Measurements from ENCODE around the gene RGS19. TPM values are rescaled to one million over a fixed set of nuclear protein-coding genes. Genes with fewer than 3 reads are reported as not detected.
A peak's percentile ranks its signal among the peaks of the same experiment; 100 is the strongest.

The RGS19 gene
- polyA plus RNA-seq, 3 donors from 2014 or later: 124 to 171 (median 132) TPM

DNA sequence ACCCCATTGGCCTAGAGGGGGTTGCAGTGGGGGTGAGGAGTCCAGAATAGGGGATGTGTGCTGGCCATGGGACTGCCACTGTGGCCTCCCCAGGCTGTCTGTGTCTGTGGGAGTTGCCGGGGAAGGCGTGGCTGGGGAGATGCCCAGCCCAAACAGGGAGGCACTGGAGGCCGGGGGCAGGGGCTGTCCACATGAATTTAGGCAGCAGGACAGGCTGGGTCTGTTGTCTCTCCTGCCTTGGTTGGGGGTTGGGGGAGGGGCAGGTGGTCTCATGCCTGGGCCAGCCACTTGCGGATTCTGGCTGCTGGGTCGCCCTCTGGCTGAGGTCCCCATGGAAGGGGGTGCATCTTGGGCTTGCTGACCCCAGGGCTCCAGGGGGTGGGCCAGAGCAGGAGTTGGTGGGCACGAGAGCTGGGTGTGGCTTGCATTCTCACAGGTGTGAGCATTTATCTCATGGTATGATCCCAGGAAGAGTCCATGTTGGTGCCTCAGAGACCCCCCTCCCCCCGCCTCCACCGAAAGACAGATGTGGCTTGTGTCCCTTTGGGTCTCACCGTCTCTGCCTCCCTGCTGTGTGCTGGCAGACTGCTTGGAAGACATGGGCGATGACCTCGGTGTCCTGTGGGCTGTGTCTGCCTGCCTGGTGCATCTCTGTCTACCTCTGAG, 33.8 kb downstream of the RGS19 start:
- H3K27me3 Mint-ChIP-seq (ENCODE audit: low read depth in 3 of 3): peaks cover 3 to 17% (median 11%) of the 10 kb centered on the region in 3 donors
- peaks cover 0 to 10% of the 10 kb centered on the region in 2 donors for H3K4me1 Mint-ChIP-seq
- DNase-seq: no peak
- no peaks in the 10 kb centered on the region for H3K36me3 Mint-ChIP-seq
- H3K27ac Mint-ChIP-seq: no peak overlapping the region
- no peaks in the 10 kb centered on the region for H3K9me3 Mint-ChIP-seq
- H3K4me3 Mint-ChIP-seq: no peak overlapping the region

DNA sequence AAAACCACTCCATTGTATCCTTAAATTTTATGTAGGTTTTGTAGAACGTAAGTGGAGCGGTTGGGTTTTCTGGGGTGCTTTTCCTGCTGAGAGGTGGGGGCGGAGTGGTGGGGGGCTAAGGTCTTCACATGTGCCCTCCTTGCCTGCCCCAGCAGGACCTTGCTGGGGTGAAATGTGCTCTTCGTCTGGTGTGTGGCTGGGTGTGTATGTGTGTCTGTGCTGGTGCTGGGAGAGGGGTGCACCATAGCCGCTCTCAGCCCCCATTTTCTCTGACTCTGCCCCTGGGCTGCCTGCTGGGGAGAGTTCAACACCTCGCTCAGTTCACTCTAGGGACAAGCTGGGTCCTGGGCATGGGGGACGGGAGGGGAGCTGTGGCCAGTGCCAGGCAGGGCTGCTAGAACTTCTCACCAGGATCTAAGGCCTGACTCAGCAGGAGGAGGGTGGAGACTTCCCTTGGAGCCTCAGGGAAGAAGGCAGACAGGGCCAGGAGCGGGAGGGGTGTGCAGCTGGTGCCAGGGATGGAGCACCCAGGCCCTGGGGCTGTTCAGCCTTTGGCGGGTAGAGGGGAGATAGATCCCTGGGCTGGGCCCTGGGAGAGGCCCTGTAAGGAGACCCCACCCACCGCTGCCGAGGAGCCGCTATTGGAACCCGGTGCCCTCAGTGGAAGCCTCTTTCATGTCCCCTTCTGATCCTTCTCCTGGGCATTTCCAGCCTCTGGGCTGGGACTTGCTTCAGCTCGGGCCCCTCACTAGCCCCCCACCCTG, 34.7 kb downstream of the RGS19 start:
- Mint-ChIP-seq H3K27ac (no peak overlapping the region), H3K4me3 (no peak overlapping the region), H3K9me3 (no peaks in the 10 kb centered on the region), H3K36me3 (no peaks in the 10 kb centered on the region), H3K4me1 (peaks cover 0 to 10% of the 10 kb centered on the region in 2 donors), H3K27me3 (ENCODE audit: low read depth in 3 of 3) (peaks cover 4 to 20% (median 11%) of the 10 kb centered on the region in 3 donors)
- DNase-seq: no peak

DNA sequence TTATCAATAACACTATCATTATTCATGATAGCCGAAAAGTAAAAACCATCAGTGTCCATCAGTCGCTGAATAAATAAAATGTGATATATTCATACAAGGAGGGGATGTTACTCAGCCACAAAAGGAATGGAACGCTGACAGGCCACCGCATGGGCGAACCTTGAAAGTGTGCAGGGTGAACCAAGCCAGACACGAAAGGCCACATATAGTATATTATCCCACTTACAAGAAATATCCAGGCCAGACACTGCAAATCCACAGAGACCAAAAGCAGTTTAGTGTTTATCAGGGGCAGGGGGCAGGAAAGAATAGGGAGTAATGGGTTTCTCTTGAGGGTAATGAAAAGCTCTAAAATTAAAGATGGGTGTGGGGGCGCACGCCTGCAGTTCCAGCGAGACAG, 35.5 kb downstream of the RGS19 start:
- Mint-ChIP-seq H3K4me3 (peak overlapping the region in 1 of 5 donors; percentile 49), H3K27me3 (ENCODE audit: low read depth in 3 of 3) (peaks cover 4 to 21% (median 11%) of the 10 kb centered on the region in 3 donors), H3K9me3 (no peaks in the 10 kb centered on the region), H3K36me3 (no peaks in the 10 kb centered on the region), H3K27ac (no peak overlapping the region), H3K4me1 (peaks cover 0 to 10% of the 10 kb centered on the region in 2 donors)
- DNase-seq: no peak

DNA sequence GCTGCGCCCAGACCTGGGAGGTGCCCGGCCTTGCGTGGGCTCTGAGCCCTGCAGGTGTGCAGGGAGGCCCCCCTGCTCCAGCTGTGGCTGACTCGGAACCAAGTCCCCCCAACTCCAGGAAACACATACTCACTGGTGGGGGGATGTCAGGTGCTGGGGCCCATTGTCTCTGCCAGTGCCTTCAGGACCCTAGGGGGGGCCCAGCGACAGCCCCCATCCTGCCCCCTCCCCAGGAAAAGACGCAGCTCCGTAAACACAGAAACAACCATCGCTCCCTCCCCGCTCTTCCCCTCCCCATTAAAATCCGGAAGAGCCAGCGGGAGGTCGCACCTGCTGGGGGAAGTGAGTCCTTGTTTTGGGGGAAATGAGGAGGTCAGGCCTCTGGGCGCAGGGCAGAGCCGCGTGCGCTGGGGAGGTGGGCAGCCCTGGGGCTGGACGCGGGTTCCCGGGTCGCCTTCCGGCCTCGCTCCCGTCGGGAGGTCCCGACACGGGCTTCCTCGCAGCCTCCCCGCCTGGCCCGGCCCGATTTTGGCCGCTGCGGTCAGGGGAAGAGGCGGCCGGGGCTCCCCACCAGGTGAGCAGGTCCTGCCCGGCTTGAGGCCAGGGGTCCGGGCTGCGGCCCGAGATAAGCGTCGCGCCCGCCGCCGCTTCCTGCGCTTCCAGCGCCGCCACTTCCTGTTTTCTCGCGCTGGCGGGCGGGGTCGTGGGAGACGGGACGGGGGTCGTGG, 37.1 kb downstream of the RGS19 start:
- DNase-seq: no peak
- Mint-ChIP-seq H3K27me3 (ENCODE audit: low read depth in 3 of 3) (peaks cover 4 to 17% (median 11%) of the 10 kb centered on the region in 3 donors), H3K27ac (no peak overlapping the region), H3K4me1 (peaks cover 0 to 14% of the 10 kb centered on the region in 2 donors), H3K9me3 (no peaks in the 10 kb centered on the region), H3K4me3 (peak overlapping the region in 3 of 5 donors; percentile 42 to 69 (median 49)), H3K36me3 (no peaks in the 10 kb centered on the region)

DNA sequence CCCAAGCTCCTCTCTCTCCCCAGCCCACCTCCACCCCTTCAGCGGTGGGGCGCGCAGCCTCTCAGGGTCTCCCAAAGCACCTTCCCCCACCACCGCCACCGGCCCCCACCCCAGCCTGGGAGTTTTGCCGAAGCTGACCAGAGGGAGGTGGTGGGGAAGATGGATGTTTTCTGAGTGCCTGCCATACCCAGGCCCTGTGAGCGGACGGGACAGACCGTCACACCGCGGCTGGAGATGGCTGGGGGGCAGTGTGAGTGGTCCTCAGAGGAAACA, 37.6 kb downstream of the RGS19 start:
- H3K27me3 Mint-ChIP-seq (ENCODE audit: low read depth in 3 of 3): peaks cover 4 to 17% (median 13%) of the 10 kb centered on the region in 3 donors
- H3K36me3 Mint-ChIP-seq: no peaks in the 10 kb centered on the region
- peak overlapping the region in 2 of 5 donors; percentile 29 to 50 for H3K4me3 Mint-ChIP-seq
- H3K9me3 Mint-ChIP-seq: no peaks in the 10 kb centered on the region
- H3K4me1 Mint-ChIP-seq: peaks cover 0 to 14% of the 10 kb centered on the region in 2 donors
- no peak overlapping the region for H3K27ac Mint-ChIP-seq
- no peak for DNase-seq

DNA sequence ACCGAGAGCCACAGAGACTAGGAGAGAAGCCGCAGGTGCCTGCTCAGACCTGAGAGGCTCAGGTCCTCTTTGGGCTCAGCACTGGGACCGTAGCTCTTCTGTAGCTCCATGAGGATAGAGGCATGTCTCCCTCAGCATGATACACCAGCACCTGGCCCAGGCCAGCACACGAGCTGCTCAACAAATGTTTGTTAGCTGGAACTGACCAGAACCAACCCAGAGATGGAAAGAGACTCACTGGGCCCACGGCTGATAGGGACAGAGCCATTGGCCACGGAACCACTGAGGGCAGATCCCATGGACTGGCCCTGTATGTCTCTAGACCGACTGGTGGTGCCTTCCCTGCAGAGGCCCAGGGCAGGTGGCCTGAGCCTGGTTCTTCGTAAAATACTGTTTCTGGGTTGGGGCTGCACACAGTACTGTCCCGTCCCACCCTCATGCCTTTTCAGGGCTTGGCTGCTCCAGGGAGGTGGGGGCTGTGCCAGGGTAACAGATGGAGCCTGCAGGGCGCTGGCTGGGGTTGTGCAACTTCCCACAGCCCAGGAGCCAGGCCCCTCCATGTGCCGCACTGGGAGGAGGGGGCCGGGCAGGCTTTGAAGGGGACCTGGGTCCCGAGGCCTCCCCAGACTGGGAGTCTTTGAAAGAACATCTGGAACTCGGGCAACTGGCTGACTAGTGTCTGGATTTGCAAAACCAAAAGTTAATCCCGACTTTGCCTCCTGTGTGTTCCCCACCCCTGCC, 38.1 kb downstream of the RGS19 start:
- Mint-ChIP-seq H3K9me3 (no peaks in the 10 kb centered on the region), H3K4me3 (peak overlapping the region in 2 of 5 donors; percentile 29 to 50), H3K4me1 (peaks cover 0 to 14% of the 10 kb centered on the region in 2 donors), H3K27me3 (ENCODE audit: low read depth in 3 of 3) (peaks cover 2 to 17% (median 11%) of the 10 kb centered on the region in 3 donors), H3K27ac (no peak overlapping the region), H3K36me3 (no peaks in the 10 kb centered on the region)
- DNase-seq: no peak

DNA sequence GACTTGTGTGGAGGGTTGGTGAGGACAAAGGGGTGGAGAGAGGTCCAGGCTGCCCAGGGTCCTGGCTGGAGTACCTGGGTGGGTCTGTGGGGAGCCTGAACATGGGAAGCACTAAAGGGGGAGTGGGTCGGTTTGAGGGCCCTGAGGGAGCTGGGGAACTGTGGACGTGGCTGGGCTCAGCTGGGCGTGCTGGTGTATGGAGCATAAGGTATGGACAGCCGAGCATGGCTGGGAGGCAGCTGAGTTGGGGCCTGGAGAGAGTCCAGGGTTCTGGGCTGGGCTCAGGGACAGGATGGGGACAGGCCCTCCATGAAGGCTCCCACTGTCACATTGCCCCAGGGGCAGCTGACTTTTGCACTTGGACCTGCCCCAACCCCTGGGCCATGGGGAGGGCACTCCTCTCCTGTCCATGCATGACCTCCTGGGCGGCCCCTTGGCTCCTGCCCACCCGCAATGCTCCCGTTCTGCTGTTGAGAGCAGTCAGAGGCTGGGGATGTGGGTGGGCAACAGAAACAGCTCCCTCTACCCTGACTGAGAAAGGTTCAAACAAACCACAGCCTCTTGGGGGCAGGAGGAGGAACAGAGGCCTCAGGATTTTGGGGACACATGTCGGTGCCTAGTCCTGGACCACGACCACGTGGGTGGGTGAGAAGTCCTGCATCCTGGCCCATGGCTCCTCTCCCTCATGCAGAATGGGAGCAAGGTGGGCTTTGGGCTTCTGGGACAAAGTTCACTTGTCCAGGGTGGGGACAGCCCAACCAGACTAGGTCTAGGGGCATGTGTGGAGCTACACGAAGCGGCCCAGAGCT, 38.9 kb downstream of the RGS19 start:
- no peak overlapping the region for H3K27ac Mint-ChIP-seq
- peaks cover 0 to 14% of the 10 kb centered on the region in 2 donors for H3K4me1 Mint-ChIP-seq
- peaks cover 2 to 15% (median 7%) of the 10 kb centered on the region in 3 donors for H3K27me3 Mint-ChIP-seq (ENCODE audit: low read depth in 3 of 3)
- no peaks in the 10 kb centered on the region for H3K36me3 Mint-ChIP-seq
- no peak for DNase-seq
- peak overlapping the region in 4 of 5 donors; percentile 35 to 69 (median 44) for H3K4me3 Mint-ChIP-seq
- no peaks in the 10 kb centered on the region for H3K9me3 Mint-ChIP-seq

DNA sequence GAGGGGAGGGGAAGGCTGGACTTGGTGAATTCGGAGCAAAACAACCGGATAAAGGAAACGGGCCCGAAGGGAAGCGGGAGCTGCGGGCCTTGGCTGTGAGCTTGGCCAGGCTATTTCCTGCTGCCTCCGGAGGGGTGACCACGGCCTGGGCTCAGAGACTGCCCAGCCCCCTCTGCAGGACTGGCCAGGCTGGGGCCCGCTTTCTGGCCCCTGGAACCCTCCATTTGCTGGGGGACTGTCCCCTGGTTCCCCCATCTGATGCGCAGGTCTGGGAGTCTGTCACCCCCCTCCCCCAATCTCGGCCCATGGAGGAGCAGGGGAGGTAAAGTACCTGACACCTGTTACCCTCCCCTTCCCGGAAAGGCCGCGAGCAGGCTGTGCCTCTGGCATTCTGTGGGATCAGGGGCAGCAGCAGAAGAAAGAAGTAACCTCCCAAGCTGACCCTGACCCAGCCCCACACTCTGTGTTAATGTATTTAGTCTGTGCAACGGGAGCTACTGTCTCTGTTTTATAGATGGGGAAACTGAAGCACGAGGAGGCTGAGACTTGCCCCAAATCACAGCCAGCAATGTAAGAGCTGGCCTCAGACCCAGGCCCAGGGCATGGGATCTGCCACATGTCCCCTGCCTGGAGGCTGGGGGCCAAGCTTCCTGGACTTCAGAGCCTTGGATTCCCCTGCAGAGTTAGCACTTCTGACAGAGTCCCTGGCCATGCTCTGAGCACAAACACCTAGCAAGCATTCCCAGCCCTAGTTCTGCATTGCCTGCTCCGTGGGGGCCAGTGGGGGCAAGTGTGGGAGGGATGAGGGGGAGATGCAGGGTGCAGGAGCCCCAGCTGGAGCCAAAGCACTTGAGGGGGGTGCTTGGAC, 39.8 kb downstream of the RGS19 start:
- Mint-ChIP-seq H3K36me3 (no peaks in the 10 kb centered on the region), H3K4me1 (peaks cover 0 to 14% of the 10 kb centered on the region in 2 donors), H3K9me3 (no peaks in the 10 kb centered on the region), H3K4me3 (peak overlapping the region; percentile 38 to 71 (median 50)), H3K27me3 (ENCODE audit: low read depth in 3 of 3) (peaks cover 3 to 16% (median 7%) of the 10 kb centered on the region in 3 donors), H3K27ac (no peak overlapping the region)
- no peak for DNase-seq

DNA sequence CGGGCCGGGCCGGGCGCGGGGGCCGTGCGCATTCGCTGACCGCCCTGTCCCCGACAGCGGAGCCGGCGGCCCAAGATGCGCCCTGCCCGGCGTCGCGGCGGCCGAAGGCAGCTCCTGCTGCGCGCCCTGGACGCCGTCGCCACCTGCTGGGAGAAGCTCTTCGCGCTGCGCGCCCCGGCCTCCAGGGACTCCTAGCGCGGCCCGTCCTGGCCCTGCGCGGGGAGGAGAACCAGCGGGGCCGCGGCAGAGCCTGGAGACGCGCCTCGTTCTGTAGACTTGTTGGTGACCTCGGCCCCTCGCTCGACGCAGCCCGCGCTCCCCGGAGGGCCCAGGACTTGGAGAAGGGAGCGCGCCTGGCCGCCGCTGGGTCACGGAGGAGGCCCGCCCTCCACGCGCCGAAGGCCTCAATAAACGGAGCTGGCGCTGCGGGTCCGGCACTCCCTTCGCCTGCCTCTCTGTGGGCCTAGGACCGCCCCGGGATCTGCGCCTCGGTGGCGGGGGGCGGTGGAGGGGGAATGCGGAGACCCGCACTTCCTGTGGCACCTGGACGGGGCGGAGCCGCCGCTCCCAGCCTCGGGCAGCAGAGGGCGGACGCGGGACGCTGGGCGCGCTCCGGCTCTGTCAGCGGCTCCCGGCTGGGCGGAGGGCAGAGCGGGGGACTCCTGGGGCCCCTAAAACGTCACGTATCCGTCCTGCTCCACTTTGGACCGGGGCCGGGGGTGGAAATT, 40.6 kb downstream of the RGS19 start:
- peak; percentile 61 to 66 (median 66) for DNase-seq
- peaks cover 0 to 14% of the 10 kb centered on the region in 2 donors for H3K4me1 Mint-ChIP-seq
- peaks cover 3 to 12% (median 7%) of the 10 kb centered on the region in 3 donors for H3K27me3 Mint-ChIP-seq (ENCODE audit: low read depth in 3 of 3)
- no peak overlapping the region for H3K27ac Mint-ChIP-seq
- peak overlapping the region; percentile 27 to 71 (median 41) for H3K4me3 Mint-ChIP-seq
- no peaks in the 10 kb centered on the region for H3K36me3 Mint-ChIP-seq
- no peaks in the 10 kb centered on the region for H3K9me3 Mint-ChIP-seq

DNA sequence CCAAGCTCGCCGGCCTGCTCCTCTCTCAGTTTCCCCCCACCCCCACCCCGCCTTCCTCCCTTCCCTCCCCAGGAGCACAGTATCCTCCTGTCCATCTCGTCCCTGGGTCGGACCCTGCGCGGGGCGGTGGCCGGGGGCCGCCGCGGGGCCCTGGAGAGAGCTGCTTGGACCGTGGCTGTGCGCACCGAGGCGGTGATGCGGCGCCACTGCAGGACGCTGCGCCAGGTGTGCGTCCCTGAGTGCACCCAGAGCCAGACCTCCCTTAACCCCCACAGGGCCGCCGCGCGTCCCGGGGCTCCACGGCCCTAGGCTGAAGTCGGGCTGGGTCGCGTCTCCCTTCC, 41.1 kb downstream of the RGS19 start:
- no peak for DNase-seq
- H3K4me3 Mint-ChIP-seq: no peak overlapping the region
- no peaks in the 10 kb centered on the region for H3K9me3 Mint-ChIP-seq
- H3K4me1 Mint-ChIP-seq: peaks cover 0 to 13% of the 10 kb centered on the region in 2 donors
- no peaks in the 10 kb centered on the region for H3K36me3 Mint-ChIP-seq
- no peak overlapping the region for H3K27ac Mint-ChIP-seq
- H3K27me3 Mint-ChIP-seq (ENCODE audit: low read depth in 3 of 3): peaks cover 3 to 10% (median 7%) of the 10 kb centered on the region in 3 donors

DNA sequence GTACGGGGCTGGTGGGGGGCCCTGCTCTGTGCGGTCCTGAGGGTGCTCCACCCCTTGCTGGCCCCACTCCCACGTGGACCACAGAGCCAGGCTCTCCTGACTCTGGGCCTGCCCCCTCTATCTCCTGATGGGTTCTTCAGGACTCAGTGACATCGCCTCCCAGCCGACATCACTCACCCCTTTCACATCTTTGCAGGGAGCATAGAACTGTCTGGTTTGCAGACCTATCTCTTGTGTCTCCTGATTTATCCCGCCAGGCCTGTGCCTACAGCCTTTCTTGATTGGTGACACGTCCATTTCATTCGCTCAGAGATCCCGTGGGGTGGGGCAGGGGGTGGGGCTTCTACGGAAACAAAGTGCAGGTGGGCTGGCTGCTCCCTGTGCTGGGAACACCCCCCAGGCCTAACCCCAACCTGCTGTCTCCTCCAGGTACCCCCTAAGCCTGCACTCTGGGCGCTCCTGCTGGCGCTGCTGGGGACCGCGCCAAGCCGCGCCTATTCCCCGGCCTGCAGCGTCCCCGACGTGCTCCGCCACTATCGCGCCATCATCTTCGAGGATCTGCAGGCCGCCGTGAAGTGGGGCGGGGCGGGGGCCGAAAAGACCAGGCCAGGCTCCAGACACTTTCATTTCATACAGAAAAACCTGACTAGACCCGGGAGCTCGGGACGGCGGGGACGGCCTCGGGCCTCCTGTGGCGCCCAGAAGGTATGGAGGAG, 41.7 kb downstream of the RGS19 start:
- Mint-ChIP-seq H3K4me3 (peak overlapping the region; percentile 30 to 68 (median 60)), H3K9me3 (no peaks in the 10 kb centered on the region), H3K27me3 (ENCODE audit: low read depth in 3 of 3) (peaks cover 3 to 7% (median 7%) of the 10 kb centered on the region in 3 donors), H3K36me3 (peaks cover 0 to 3% (median 0%) of the 10 kb centered on the region in 3 donors), H3K4me1 (peaks cover 0 to 13% of the 10 kb centered on the region in 2 donors), H3K27ac (no peak overlapping the region)
- no peak for DNase-seq
